Fibroblast of peridontal ligament (primary cell): ENCODE data around the gene BICC1.

Experiments used
- DNase-seq: peaks from one replicate; pipeline ENCODE4 v3.0.0-alpha.2; 2010; ENCODE audit errors: extremely low read depth

The BICC1 gene

GRCh38 chr10:58599927-58600553, 87.4 kb downstream of the BICC1 start:
- no peak for DNase-seq

GRCh38 chr10:58608351-58608750, 95.7 kb downstream of the BICC1 start:
- peak; percentile 42 for DNase-seq

GRCh38 chr10:58608826-58609531, 96.3 kb downstream of the BICC1 start:
- DNase-seq: peak; percentile 84

- DNase-seq: no peak
Observed at GRCh38 chr10:58609532-58610150, 97.0 kb downstream of the BICC1 start.

GRCh38 chr10:58615237-58615935, 102.7 kb downstream of the BICC1 start:
- DNase-seq: no peak

- no peak for DNase-seq
Observed at GRCh38 chr10:58618158-58618676, 105.5 kb downstream of the BICC1 start.

- DNase-seq: no peak
Observed at GRCh38 chr10:58621379-58622077, 108.9 kb downstream of the BICC1 start.

- DNase-seq: peak; percentile 75
Observed at GRCh38 chr10:58622246-58622645, 109.6 kb downstream of the BICC1 start.

GRCh38 chr10:58625070-58625469, 112.4 kb downstream of the BICC1 start:
- peak; percentile 98 for DNase-seq

- no peak for DNase-seq
Observed at GRCh38 chr10:58627392-58627791, 114.7 kb downstream of the BICC1 start.

- no peak for DNase-seq
Observed at GRCh38 chr10:58631715-58632114, 119.0 kb downstream of the BICC1 start.

GRCh38 chr10:58632216-58632615, 119.5 kb downstream of the BICC1 start:
- no peak for DNase-seq

- peak; percentile 97 for DNase-seq
Observed at GRCh38 chr10:58637352-58637751, 124.7 kb downstream of the BICC1 start.

GRCh38 chr10:58638388-58638787, 125.7 kb downstream of the BICC1 start:
- peak; percentile 57 for DNase-seq

GRCh38 chr10:58641095-58641531, 128.4 kb downstream of the BICC1 start:
- DNase-seq: peak; percentile 99

- DNase-seq: peak; percentile 73
Observed at GRCh38 chr10:58641708-58642107, 129.0 kb downstream of the BICC1 start.

- DNase-seq: peak; percentile 73
Observed at GRCh38 chr10:58642283-58642682, 129.6 kb downstream of the BICC1 start.

- no peak for DNase-seq
Observed at GRCh38 chr10:58642916-58643428, 130.3 kb downstream of the BICC1 start.

- no peak for DNase-seq
Observed at GRCh38 chr10:58644311-58644710, 131.6 kb downstream of the BICC1 start.

- peak; percentile 49 for DNase-seq
Observed at GRCh38 chr10:58645416-58646146, 132.9 kb downstream of the BICC1 start.
